ENCODE measurements around the gene PBX1. TPM values are rescaled to one million over a fixed set of nuclear protein-coding genes. Genes with fewer than 3 reads are reported as not detected.
"Not testable (repeated sequence)": the region's sequence is repeated elsewhere in the genome, so short reads cannot be mapped to it uniquely, and the experiment has no call there.

Gene PBX1
- total RNA-seq, 4 donors from 2014 or later: 15.2 to 48.6 (median 23.5) TPM

DNA sequence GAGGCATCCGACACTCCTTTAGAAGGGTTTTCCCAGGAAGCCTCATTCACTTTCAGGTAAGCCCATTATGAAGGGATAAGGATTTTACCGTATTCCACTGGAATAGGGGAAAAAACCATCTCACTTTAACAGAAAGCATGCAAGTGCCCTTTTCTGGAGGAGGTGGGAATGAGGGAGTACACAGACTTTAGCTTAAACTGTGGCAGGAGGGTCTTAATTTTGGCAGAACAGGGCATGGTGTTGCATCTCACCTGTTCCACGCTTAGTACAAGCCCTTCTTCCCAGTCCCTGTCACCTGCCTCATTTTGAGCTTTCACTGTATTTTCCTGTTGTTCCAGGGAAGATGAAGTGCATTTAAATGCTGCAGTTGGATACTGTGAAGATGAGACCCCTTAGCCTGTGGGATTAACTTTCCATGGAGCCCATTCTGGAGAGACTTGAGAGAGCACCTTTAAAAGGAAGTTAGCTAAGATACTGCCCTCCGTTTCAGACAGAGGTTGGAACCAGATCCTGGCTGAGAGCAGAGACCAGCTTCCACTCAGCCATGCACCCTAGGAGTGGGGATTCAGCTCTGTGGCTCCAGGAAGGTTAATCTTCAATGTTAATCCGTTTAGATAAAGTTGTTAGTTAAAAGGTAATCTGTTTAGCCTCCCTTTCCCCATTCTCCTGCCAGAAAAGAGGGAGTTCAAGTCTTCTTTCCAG is 42.6 kb downstream of the PBX1 start:
- no peaks in the 10 kb centered on the region for H3K9me3 ChIP-seq
- peak overlapping the region in 2 of 4 donors; percentile 32 to 37 for H3K4me3 ChIP-seq
- TF ChIP-seq POLR2A (IDR thresholded peaks at IDR 0.05): no peak
- TF ChIP-seq, protein P1, sequence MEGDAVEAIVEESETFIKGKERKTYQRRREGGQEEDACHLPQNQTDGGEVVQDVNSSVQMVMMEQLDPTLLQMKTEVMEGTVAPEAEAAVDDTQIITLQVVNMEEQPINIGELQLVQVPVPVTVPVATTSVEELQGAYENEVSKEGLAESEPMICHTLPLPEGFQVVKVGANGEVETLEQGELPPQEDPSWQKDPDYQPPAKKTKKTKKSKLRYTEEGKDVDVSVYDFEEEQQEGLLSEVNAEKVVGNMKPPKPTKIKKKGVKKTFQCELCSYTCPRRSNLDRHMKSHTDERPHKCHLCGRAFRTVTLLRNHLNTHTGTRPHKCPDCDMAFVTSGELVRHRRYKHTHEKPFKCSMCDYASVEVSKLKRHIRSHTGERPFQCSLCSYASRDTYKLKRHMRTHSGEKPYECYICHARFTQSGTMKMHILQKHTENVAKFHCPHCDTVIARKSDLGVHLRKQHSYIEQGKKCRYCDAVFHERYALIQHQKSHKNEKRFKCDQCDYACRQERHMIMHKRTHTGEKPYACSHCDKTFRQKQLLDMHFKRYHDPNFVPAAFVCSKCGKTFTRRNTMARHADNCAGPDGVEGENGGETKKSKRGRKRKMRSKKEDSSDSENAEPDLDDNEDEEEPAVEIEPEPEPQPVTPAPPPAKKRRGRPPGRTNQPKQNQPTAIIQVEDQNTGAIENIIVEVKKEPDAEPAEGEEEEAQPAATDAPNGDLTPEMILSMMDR (IDR thresholded peaks at IDR 0.05): no peak
- DNase-seq: no peak
- intact Hi-C loops (cut with DNase I): no loop called here
- peaks cover 11 to 81% (median 37%) of the 10 kb centered on the region in 3 donors for H3K4me1 ChIP-seq
- H3K27me3 ChIP-seq: no peaks in the 10 kb centered on the region
- peak overlapping the region; percentile 77 to 90 (median 84) for H3K27ac ChIP-seq
- peaks cover 0 to 8% (median 0%) of the 10 kb centered on the region in 3 donors for H3K36me3 ChIP-seq
- WGBS, 2 donors: 39 to 46% methylated on average over 5 of the region's 5 CpGs

GRCh38 chr1:164602101-164602422 is 43.1 kb downstream of the PBX1 start:
- no peak for DNase-seq
- H3K27me3 ChIP-seq: no peaks in the 10 kb centered on the region
- WGBS, 2 donors: 33 to 35% methylated on average over 3 to 4 of the region's 4 CpGs
- peak overlapping the region; percentile 77 to 90 (median 84) for H3K27ac ChIP-seq
- peaks cover 11 to 84% (median 37%) of the 10 kb centered on the region in 3 donors for H3K4me1 ChIP-seq
- intact Hi-C loops (cut with DNase I): no loop called here
- TF ChIP-seq, protein P1 (IDR thresholded peaks at IDR 0.05): no peak
- TF ChIP-seq POLR2A (IDR thresholded peaks at IDR 0.05): no peak
- H3K4me3 ChIP-seq: peak overlapping the region in 3 of 4 donors; percentile 10 to 37 (median 32)
- peaks cover 0 to 6% (median 0%) of the 10 kb centered on the region in 3 donors for H3K36me3 ChIP-seq
- no peaks in the 10 kb centered on the region for H3K9me3 ChIP-seq

DNA sequence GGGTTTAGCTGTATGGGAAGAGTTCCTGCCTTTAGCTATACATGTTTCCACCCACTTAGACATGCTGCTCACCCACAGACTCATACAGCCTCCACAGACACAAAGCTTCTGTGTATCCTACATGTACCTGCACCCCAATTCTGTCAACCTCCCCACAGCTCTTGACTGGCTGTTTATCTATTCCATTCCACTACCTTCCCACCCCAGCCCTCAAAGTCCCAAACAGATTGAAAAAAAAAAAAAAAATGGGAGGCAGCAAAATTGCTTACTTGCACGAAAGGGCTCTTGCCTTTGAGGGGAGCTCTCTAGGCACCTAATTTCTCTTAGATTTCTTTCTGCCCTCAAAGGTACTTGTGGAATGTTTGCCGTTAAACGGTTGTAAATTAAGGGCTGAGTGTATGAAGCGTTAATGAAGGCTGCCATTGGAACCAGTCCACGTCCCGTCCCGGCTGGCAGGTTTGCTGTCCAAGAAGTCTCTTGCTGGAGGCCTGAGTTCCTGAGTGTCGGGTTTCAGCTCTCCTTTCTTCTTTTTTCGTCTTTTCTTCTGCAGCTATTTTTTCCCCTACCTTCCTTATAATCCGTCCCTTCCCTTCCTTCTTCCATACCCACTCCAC is 43.6 kb downstream of the PBX1 start:
- WGBS, 2 donors: 7 to 12% methylated on average over 10 of the region's 10 CpGs
- Histone ChIP-seq H3K27me3 (no peaks in the 10 kb centered on the region), H3K9me3 (no peaks in the 10 kb centered on the region), H3K27ac (peak overlapping the region; percentile 77 to 90 (median 84)), H3K4me1 (peaks cover 11 to 90% (median 37%) of the 10 kb centered on the region in 3 donors), H3K36me3 (peaks cover 0 to under 1% (median 0%) of the 10 kb centered on the region in 3 donors), H3K4me3 (peak overlapping the region in 3 of 4 donors; percentile 10 to 37 (median 32))
- no peak for DNase-seq
- TF ChIP-seq POLR2A (IDR thresholded peaks at IDR 0.05): no peak
- intact Hi-C loops (cut with DNase I): no loop called here

DNA sequence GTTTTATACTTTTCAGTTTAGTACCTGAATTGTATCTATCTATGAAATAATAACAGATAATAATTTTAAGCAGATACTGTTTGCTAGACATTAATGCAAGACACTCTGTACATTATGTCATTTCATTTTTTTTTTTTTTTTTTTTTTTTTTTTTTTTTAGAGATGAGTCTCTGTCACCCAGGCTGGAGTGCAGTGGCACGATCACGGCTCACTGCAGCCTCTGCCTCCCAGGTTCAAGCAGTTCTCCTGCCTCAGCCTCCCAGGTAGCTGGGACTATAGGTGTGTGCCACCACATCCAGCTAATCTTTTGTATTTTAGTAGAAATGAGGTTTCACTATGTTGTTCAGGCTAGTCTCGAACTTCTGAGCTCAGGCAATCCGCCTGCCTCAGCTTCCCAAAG is 44.8 kb downstream of the PBX1 start:
- H3K36me3 ChIP-seq; intact Hi-C loops (cut with DNase I); H3K4me3 ChIP-seq; H3K9me3 ChIP-seq; H3K27me3 ChIP-seq; DNase-seq: not testable (repeated sequence)
- 84 to 97% methylated on average over 4 of the region's 4 CpGs for WGBS, 2 donors
- Histone ChIP-seq H3K27ac (peak overlapping the region in 2 of 4 donors; percentile 87 to 90), H3K4me1 (peaks cover 11 to 91% (median 30%) of the 10 kb centered on the region in 3 donors)

GRCh38 chr1:164604541-164604940 is 45.6 kb downstream of the PBX1 start:
- Histone ChIP-seq H3K27ac (peak overlapping the region in 2 of 4 donors; percentile 7 to 32), H3K4me3 (no peak overlapping the region), H3K36me3 (no peaks in the 10 kb centered on the region), H3K4me1 (peaks cover 11 to 91% (median 26%) of the 10 kb centered on the region in 3 donors), H3K27me3 (no peaks in the 10 kb centered on the region), H3K9me3 (no peaks in the 10 kb centered on the region)
- DNase-seq: no peak
- 42 to 50% methylated on average over 2 of the region's 2 CpGs for WGBS, 2 donors
- TF ChIP-seq POLR2A (IDR thresholded peaks at IDR 0.05): no peak
- TF ChIP-seq, protein P1 (IDR thresholded peaks at IDR 0.05): no peak
- intact Hi-C loops (cut with DNase I): no loop called here

Measured in esophagus squamous epithelium (tissue), 5 donors.